Natural killer cell treated with Interleukin-12 subunit alpha and Interleukin-12 subunit beta and Interleukin-15 and Interleukin-18, amount 100 ng/mL, for 72 hours (primary cell): ENCODE results near the gene GPR132. TPM values are rescaled to one million over a fixed set of nuclear protein-coding genes. Genes with fewer than 3 reads are reported as not detected.

Experiments
- ATAC-seq, 2 donors: fragments of 150-1000 bp; cut with Tn5 transposase in 1 of 2; sonication (Bioruptor Pico), chemical (Tn5 transposase) in 1 of 2; 2 replicates each; pipeline ENCODE4 v1.10.0; 2021
- DNase-seq: peaks from one replicate; pipeline ENCODE4 v3.0.0; 2022; ENCODE audit warnings: low spot score
- H3K27ac Mint-ChIP-seq, 2 donors: 1 replicate in 1 of 2; 2 replicates in 1 of 2; pipeline ENCODE4 v1.8.0; 2022; ENCODE audit warnings: mixed read lengths in 2 of 2, mild to moderate bottlenecking in 1 of 2, moderate library complexity in 1 of 2
- H3K27me3 Mint-ChIP-seq, 2 donors: 1 replicate in 1 of 2; 2 replicates in 1 of 2; pipeline ENCODE4 v1.8.0; 2022; ENCODE audit warnings: mixed read lengths in 2 of 2
- H3K36me3 Mint-ChIP-seq: one replicate; pipeline ENCODE4 v1.8.0; 2022; ENCODE audit warnings: mixed read lengths
- H3K4me1 Mint-ChIP-seq, 2 donors: 1 replicate in 1 of 2; 2 replicates in 1 of 2; pipeline ENCODE4 v1.8.0; 2022; ENCODE audit warnings: low read depth in 2 of 2, mixed read lengths in 2 of 2, mild to moderate bottlenecking in 1 of 2
- H3K4me3 Mint-ChIP-seq: one replicate; pipeline ENCODE4 v1.8.0; 2022; ENCODE audit warnings: mixed read lengths
- H3K9me3 Mint-ChIP-seq: 2 replicates; pipeline ENCODE4 v1.8.0; 2022; ENCODE audit warnings: mixed read lengths
- total RNA-seq, 2 donors: library from RNA; stranded (reverse); gene quantifications; one replicate each; pipeline ENCODE4 v1.2.3, GENCODE V29; 2022

The GPR132 gene
- total RNA-seq, 2 donors from 2014 or later = 80.9 to 88.3 TPM

DNA sequence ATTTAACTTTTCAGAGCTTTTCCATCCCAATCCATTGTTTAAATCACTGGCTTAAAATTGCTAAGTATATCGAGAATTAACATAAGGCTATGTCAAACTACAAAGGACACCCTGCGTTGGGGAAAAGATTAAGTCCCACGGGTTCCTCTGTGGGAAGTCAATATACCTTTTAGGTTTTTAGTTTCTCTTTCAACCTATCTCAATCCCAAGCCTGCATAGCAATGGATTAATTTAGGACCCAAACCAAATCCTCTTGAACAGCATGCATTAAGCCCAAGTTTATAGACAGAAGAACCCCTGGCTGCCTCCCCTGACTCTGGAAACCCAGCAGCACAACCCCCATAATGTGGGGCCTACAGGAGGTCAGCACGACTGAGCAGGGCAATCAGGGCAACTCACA lies 50.6 kb downstream of the GPR132 start:
- Mint-ChIP-seq H3K4me1 (peaks cover 40% of the 10 kb centered on the region in 2 donors), H3K36me3 (peaks cover 9% of the 10 kb centered on the region), H3K9me3 (no peaks in the 10 kb centered on the region), H3K27me3 (no peaks in the 10 kb centered on the region), H3K4me3 (peak overlapping the region; percentile 71), H3K27ac (peak overlapping the region; percentile 48 to 73)
- ATAC-seq = no peak
- no peak for DNase-seq

DNA sequence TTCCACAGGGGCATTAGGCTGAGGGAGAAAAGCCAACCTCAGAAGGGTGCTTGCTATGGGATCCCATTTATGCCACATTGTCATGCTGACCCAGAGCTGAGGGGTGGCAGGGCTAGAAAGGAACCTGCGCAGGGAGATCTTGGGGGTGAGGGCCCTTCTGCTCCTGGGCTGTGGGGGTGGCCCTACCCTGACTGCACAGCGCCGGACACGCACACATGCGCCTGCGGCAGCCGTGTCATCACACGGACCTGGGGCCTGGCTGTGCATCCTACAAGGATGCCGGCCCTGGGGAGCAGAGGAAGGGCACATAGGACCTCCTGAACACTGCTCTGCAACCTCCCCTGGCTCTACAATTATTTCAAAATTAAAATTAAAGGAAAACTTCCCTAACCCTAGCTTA lies 51.2 kb downstream of the GPR132 start:
- Mint-ChIP-seq H3K36me3 (peaks cover 9% of the 10 kb centered on the region), H3K9me3 (no peaks in the 10 kb centered on the region), H3K4me3 (peak overlapping the region; percentile 71), H3K27me3 (no peaks in the 10 kb centered on the region), H3K27ac (peak overlapping the region; percentile 48 to 73), H3K4me1 (peaks cover 36 to 40% of the 10 kb centered on the region in 2 donors)
- DNase-seq = no peak
- ATAC-seq = no peak

DNA sequence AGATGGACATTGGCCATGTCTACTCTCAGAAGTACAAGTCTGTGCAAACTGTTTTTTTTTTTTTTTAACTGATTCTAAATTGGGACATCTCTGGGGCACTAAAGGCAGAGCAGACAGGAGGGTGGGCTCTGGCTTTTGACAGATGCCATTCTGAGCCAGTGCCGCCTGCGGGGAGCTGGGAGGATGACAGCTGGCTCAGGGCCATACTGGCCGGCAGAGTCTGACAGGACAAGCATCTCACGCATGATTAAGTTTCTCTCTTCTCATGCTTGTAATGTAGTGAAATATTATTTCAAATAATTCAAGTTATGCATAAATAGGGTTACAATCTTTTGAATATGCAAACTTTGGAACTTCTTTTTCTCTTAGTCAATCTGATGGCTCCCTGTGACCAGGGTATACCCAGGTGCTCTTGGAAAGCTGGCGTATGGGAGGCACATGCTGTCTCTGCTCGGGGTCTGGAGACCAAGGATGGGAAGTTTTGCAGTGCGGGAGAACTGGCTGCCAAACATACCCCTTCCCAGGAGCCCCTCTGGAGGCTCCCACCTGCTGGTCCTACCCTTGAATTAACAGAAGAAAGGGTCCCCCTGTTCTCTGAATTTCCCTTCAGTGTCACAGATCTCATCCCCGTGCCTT lies 52.0 kb downstream of the GPR132 start:
- Mint-ChIP-seq H3K36me3 (peaks cover 9% of the 10 kb centered on the region), H3K4me3 (no peak overlapping the region), H3K4me1 (peaks cover 33 to 40% of the 10 kb centered on the region in 2 donors), H3K27me3 (no peaks in the 10 kb centered on the region), H3K27ac (peak overlapping the region; percentile 48 to 73), H3K9me3 (no peaks in the 10 kb centered on the region)
- ATAC-seq = no peak
- no peak for DNase-seq

DNA sequence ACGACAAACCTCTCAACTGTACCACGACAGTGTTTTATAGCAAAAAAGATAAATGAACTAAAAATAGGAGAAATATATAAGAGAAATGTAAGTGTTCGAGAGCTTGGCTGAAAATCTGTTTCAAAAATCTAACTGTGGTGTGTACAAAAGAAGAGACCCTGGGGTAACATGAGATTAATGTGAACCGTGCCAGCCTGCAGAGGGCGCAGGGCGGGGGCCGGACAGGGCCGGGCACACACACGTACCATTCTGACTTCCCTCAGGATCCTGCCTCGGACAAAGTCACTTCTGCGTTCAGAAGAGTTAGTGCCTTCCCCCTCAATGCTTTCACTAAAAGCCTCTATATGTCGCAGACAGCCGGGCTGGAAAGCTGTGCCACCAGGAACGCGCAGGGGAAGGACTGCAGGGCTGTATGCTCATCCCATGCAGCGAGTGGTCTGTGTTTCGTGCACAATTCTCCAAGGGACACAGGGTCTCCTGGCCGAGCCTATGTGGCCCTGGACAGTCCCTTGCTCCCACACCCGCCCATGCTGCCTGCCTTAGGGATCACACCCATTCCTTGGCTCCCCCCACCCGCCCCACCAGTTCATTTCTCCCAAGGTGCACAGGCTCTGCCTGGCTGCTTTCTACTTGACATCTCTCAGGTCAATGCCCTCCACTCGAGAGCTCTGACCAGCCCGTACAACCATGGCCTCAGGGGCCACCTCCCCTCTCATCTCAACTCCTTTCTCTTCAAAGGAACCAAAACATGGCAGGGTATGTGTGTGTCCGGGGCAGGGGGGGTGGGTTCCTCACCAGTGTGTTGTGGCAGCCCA lies 52.9 kb downstream of the GPR132 start:
- Mint-ChIP-seq H3K4me3 (no peak overlapping the region), H3K27ac (no peak overlapping the region), H3K36me3 (peaks cover 9% of the 10 kb centered on the region), H3K27me3 (no peaks in the 10 kb centered on the region), H3K9me3 (no peaks in the 10 kb centered on the region), H3K4me1 (peaks cover 30 to 36% of the 10 kb centered on the region in 2 donors)
- ATAC-seq (peak in 1 of 2 donors; percentile 52), DNase-seq (no peak)

DNA sequence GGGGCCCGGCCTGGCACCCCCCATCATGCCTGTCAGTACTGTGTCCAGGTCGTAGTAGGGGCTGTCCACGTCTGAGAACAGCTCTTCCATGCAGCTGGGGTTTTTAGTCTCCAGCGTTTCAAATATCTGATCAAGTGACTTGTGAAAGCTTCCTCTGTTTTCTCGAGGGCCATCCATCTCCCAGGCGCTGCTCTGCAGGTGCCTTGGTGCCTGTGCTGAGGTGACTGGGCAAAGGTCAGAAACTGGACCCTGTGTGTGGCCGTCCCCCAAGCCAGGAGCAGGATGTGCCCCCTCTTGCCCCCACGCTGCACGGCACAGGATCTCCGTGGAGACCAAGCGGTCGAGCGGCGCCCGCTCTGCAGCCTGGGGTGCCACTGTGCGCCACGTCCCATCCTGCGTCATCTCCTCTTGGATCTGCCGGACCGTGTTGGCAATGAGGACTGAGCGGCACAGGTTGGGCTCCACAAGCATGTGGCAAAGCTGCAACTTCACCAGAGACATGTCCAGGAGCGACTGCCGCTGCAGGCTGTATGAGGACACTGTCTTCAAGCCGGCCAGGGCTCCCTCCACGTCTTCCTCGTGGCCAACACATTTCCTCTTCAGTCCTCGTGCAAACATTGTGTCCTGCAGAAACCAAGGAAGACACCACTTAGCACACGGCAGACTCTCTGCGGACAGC lies 53.8 kb downstream of the GPR132 start:
- H3K27me3 Mint-ChIP-seq = no peaks in the 10 kb centered on the region
- no peak overlapping the region for H3K27ac Mint-ChIP-seq
- ATAC-seq (peak in 1 of 2 donors; percentile 25), DNase-seq (no peak)
- H3K4me1 Mint-ChIP-seq = peaks cover 25 to 31% of the 10 kb centered on the region in 2 donors
- peaks cover 4% of the 10 kb centered on the region for H3K36me3 Mint-ChIP-seq
- no peak overlapping the region for H3K4me3 Mint-ChIP-seq
- H3K9me3 Mint-ChIP-seq = no peaks in the 10 kb centered on the region

DNA sequence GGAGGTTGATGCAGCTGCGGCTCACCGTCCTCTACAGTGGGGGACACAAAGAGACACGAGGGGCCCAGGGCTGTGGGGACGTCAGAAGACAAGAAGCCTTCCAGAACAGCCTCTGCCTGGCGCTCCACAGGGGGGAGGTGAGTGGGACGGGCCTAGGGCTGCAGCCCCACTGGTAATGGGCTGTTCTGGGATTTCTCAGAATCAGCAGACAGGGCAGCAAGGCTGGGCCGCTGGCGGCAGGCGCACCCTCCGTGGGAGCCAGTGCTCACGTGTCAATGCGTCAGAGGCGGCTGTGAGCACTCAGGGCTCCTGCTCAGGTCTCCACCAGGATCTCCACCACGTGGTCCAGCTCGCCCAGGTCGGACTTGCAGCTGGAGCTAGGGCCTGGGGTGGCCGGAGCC lies 54.3 kb downstream of the GPR132 start:
- ATAC-seq = peak in 1 of 2 donors; percentile 7

DNA sequence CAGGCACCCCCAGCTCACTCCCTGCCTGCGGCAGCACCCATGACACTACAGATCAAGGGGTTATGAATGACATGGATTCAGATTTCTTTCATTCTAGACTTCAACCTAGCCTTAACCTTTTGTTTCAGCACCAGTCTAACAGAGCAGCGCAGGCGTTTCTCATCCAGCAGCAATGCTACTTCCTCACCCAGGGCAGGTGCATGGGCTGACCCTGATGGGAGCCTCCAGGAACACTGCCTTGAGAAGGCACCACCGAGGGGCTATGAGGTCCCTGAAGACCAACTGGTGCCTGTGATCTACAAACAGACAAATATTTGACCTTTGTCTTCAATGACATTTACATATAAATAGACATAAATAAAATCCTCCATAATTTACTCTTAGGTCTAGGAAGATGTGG lies 55.1 kb downstream of the GPR132 start:
- peaks cover 14 to 19% of the 10 kb centered on the region in 2 donors for H3K4me1 Mint-ChIP-seq
- no peak overlapping the region for H3K4me3 Mint-ChIP-seq
- H3K27ac Mint-ChIP-seq = no peak overlapping the region
- DNase-seq (no peak), ATAC-seq (no peak)
- no peaks in the 10 kb centered on the region for H3K36me3 Mint-ChIP-seq
- H3K27me3 Mint-ChIP-seq = no peaks in the 10 kb centered on the region
- no peaks in the 10 kb centered on the region for H3K9me3 Mint-ChIP-seq

More for the DNA sequence above, 54.3 kb downstream of the GPR132 start:
- H3K27ac Mint-ChIP-seq = no peak overlapping the region
- no peak overlapping the region for H3K4me3 Mint-ChIP-seq
- no peaks in the 10 kb centered on the region for H3K36me3 Mint-ChIP-seq
- H3K9me3 Mint-ChIP-seq = no peaks in the 10 kb centered on the region
- DNase-seq = no peak
- H3K4me1 Mint-ChIP-seq = peaks cover 20 to 25% of the 10 kb centered on the region in 2 donors
- H3K27me3 Mint-ChIP-seq = no peaks in the 10 kb centered on the region

DNA sequence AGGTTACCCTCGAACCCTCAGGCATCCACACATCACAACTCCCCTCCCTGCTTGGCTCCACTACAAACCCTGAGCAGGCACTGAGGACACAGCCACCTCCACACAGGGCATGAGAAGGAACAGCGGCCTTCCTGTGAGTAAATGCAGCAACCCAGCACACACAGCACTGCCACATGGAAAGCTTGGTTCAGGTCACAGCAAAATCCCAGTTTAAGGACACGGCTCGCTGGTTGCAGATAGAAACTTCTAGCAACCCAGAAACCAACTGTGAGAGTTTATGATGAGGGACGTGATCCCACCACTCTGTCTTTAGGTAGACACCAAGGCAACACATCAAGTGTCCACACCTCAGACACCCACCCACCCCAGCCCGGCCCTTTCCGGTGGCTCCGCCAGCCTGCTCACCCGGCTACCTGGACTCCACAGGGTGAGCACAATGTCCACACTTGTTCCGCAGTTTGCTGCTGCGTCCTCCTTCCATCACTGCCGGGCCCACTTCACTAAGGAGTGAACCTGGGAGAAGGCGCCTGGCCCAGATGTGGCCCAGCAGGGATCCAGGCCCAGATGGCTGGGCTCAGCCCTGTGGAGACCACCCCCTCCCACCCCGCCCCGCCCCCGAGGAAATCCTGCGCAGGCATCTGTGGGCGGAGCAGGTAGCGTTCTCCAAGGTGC lies 57.5 kb downstream of the GPR132 start:
- H3K4me1 Mint-ChIP-seq = peaks cover 0 to 2% of the 10 kb centered on the region in 2 donors
- no peak for ATAC-seq
- no peak for DNase-seq
- H3K27me3 Mint-ChIP-seq = no peaks in the 10 kb centered on the region
- no peaks in the 10 kb centered on the region for H3K36me3 Mint-ChIP-seq
- H3K27ac Mint-ChIP-seq = no peak overlapping the region
- no peak overlapping the region for H3K4me3 Mint-ChIP-seq
- H3K9me3 Mint-ChIP-seq = no peaks in the 10 kb centered on the region

DNA sequence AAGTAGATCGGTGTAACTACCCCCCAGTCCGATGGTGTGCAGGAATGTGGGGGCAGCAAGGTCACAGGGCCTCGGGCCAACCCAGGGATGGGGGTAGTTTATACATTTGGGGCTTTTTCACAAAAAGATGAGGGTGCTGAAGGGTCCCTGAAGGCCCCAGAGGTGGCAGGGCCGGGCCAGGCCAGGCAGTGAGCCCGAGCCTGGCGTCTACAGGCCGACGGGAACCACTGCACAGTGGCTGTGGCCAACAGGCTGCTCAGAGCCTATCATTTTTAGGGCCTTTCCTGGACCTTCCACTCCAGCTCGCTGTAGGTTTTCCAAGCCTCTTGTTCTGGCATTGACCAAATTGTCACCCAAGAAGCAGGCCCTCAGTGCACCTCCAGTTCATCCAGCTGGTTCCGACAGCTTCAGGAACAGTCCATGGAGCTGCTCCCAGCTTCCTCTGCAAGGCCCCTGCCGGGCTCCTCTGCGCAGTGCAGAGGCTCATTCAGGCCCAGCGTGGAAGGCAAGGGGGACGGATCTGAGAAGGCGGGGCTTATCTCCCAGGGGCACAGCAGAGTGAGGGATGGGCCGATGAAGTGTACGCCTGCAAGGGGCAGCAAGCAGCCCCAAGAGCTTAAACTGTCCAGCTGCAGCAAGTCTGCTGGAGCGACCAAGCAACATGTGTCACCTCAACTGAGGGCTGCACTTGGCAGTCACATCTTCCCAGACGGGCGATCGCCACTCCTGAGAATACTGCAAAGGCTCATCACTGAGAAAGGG lies 58.2 kb downstream of the GPR132 start:
- Mint-ChIP-seq H3K4me1 (peaks cover 0 to 2% of the 10 kb centered on the region in 2 donors), H3K4me3 (no peak overlapping the region), H3K9me3 (no peaks in the 10 kb centered on the region), H3K36me3 (no peaks in the 10 kb centered on the region), H3K27ac (no peak overlapping the region), H3K27me3 (no peaks in the 10 kb centered on the region)
- no peak for ATAC-seq
- DNase-seq = no peak

DNA sequence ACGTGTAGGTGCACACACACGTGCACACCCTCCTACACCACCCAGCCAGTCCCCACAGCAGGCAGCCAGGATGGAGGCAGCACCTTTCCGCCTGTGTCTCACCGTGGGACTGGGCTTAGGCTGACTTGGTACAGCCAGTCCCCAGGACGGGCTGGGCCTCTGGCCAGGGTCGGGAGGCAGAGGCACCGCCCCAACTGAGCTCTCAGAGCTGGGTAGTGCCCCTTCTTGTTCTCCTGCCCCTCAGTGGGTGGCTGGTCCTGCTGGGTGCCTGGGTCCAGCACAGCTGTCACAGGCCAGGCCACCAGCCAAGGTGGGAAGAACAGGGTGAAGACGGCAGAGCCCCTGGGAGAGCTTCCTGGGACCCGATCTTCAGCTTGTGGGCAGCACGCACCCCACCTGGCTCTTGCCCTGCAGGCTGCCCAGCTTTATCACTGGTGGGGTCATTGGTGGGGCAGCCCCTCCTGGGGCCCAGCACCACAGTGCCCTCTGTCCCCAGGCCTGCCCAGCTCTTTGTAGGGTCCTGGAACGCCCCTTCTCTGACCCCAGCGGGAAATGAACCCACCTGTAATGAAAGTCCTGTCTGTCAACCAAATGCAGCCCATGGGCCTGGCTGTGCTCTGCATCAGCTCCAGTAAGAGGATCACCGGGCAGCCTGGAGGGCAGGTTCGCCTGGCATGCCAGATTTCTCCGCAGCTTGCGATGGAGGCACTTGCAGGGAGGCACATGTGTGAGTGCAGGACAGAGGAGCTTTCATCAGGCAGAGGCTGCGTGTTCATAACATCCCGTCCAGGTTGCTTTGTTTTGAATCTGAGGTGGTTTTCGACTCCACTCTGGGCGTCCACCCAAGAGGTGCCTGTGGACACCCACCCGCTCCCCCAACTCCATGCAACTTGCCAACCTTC lies 59.0 kb downstream of the GPR132 start:
- Mint-ChIP-seq H3K4me1 (no peaks in the 10 kb centered on the region), H3K4me3 (no peak overlapping the region), H3K9me3 (no peaks in the 10 kb centered on the region), H3K27ac (no peak overlapping the region), H3K27me3 (no peaks in the 10 kb centered on the region), H3K36me3 (no peaks in the 10 kb centered on the region)
- DNase-seq (no peak), ATAC-seq (peak; percentile 12 to 53)

DNA sequence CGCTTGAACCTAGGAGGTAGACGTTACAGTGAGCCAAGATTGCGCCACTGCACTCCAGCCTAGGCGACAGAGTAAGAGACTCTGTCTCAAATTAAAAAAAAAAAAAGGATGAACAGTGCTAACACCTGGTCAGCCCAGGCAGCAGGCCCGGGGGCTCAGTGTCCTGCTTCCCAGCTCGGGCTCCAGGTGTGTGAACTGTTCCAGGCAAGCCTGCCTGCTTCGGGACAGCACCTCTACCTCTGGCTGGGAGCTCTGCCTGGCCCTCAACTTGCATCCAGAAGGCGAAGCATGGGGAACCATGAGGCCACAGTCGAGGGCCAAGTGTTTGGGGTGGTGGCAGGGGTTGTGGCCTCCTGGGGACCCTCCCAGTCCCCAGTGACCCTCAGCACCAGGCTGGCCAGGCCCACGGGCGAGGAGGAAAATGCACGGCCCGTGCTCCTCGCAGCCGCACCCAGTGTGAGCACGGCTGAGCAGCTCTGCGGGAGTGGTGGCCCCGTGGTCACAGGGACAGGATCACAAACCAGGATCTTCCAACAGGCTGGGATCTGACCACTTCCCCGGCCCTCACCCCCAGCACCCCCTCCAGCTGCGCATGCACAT lies 59.8 kb downstream of the GPR132 start:
- H3K4me1 Mint-ChIP-seq = no peaks in the 10 kb centered on the region
- no peak overlapping the region for H3K27ac Mint-ChIP-seq
- peak in 1 of 2 donors; percentile 15 for ATAC-seq
- no peak overlapping the region for H3K4me3 Mint-ChIP-seq
- H3K36me3 Mint-ChIP-seq = no peaks in the 10 kb centered on the region
- H3K27me3 Mint-ChIP-seq = no peaks in the 10 kb centered on the region
- DNase-seq = no peak
- no peaks in the 10 kb centered on the region for H3K9me3 Mint-ChIP-seq
